Neural progenitor cell (in vitro differentiated cells): ENCODE measurements around the gene CYP26A1. TPM values are rescaled to one million over a fixed set of nuclear protein-coding genes. Genes with fewer than 3 reads are reported as not detected.

ENCODE experiments used
- DNase-seq: peaks from one replicate; pipeline ENCODE4 v3.0.0-alpha.2; 2016; ENCODE audit warnings: low spot score
- H2AFZ ChIP-seq: fragments of 200-600 bp; sonication (generic); replicated peaks from 2 replicates; pipeline ENCODE4 v1.6.1; 2016; ENCODE audit warnings: antibody characterized with exemption
- H3F3A ChIP-seq: fragments of 200-600 bp; sonication (generic); 2 replicates; pipeline ENCODE4 v1.6.1; 2016; ENCODE audit warnings: antibody characterized with exemption, low read depth
- H3K27ac ChIP-seq: fragments of 200-600 bp; sonication (generic); 2 replicates; pipeline ENCODE4 v1.5.1; 2016; ENCODE audit warnings: mild to moderate bottlenecking
- H3K27me3 ChIP-seq: fragments of 200-600 bp; sonication (generic); 2 replicates; pipeline ENCODE4 v1.6.1; 2016; ENCODE audit warnings: mild to moderate bottlenecking, moderate library complexity
- H3K36me3 ChIP-seq: fragments of 200-600 bp; sonication (generic); 2 replicates; pipeline ENCODE4 v1.5.1; 2016
- H3K4me1 ChIP-seq: fragments of 200-600 bp; sonication (generic); 2 replicates; pipeline ENCODE4 v1.6.1; 2016; ENCODE audit warnings: mixed run types
- H3K4me2 ChIP-seq: fragments of 200-600 bp; sonication (generic); 2 replicates; pipeline ENCODE4 v1.6.1; 2016
- H3K4me3 ChIP-seq: fragments of 200-600 bp; sonication (generic); 2 replicates; pipeline ENCODE4 v1.5.1; 2016
- H3K79me2 ChIP-seq: fragments of 200-600 bp; sonication (generic); 2 replicates; pipeline ENCODE4 v1.6.1; 2016; ENCODE audit warnings: low read depth
- H3K9ac ChIP-seq: fragments of 200-600 bp; sonication (generic); 2 replicates; pipeline ENCODE4 v1.6.1; 2016
- H3K9me3 ChIP-seq: fragments of 200-600 bp; sonication (generic); 2 replicates; pipeline ENCODE4 v1.5.1; 2016; ENCODE audit warnings: low read depth
- H4K20me1 ChIP-seq: fragments of 200-600 bp; sonication (generic); 2 replicates; pipeline ENCODE4 v1.6.1; 2016; ENCODE audit warnings: low read depth
- H3K27ac Mint-ChIP-seq: 3 replicates; pipeline ENCODE4 v1.8.0; 2021; ENCODE audit warnings: mixed read lengths
- H3K27me3 Mint-ChIP-seq: 2 replicates; pipeline ENCODE4 v1.8.0; 2022; ENCODE audit warnings: low read depth, mild to moderate bottlenecking, inconsistent platforms, moderate library complexity, mixed read lengths; ENCODE audit not compliant: insufficient read depth
- H3K36me3 Mint-ChIP-seq: 3 replicates; pipeline ENCODE4 v1.8.0; 2021; ENCODE audit warnings: mixed read lengths
- H3K4me1 Mint-ChIP-seq: 3 replicates; pipeline ENCODE4 v1.8.0; 2021; ENCODE audit warnings: mixed read lengths
- H3K4me3 Mint-ChIP-seq: 3 replicates; pipeline ENCODE4 v1.8.0; 2021; ENCODE audit warnings: mild to moderate bottlenecking, moderate library complexity, mixed read lengths
- H3K9me3 Mint-ChIP-seq: 3 replicates; pipeline ENCODE4 v1.8.0; 2020; ENCODE audit warnings: mixed read lengths
- CTCF ChIP-seq: fragments of 200-600 bp; sonication (generic); IDR thresholded peaks from 2 replicates; pipeline ENCODE4 v1.5.1; 2017; ENCODE audit warnings: antibody characterized with exemption, mild to moderate bottlenecking
- EZH2 ChIP-seq: fragments of 200-600 bp; sonication (generic); IDR thresholded peaks from 2 replicates; pipeline ENCODE4 v1.6.1; 2017; ENCODE audit warnings: antibody characterized with exemption, mild to moderate bottlenecking, moderate library complexity
- EZH2phosphoT487 ChIP-seq: fragments of 200-600 bp; sonication (generic); IDR thresholded peaks from 2 replicates; pipeline ENCODE4 v1.6.1; 2017; ENCODE audit warnings: antibody characterized with exemption
- total RNA-seq: library from RNA; depleted of rRNA; stranded (reverse); fragments of >200 nt; gene quantifications from 2 replicates; pipeline ENCODE4 v1.2.3, GENCODE V29; 2015; ENCODE audit warnings: low replicate concordance

The CYP26A1 gene
- total RNA-seq, 1 donor from 2014 or later: 6.7 TPM

DNA sequence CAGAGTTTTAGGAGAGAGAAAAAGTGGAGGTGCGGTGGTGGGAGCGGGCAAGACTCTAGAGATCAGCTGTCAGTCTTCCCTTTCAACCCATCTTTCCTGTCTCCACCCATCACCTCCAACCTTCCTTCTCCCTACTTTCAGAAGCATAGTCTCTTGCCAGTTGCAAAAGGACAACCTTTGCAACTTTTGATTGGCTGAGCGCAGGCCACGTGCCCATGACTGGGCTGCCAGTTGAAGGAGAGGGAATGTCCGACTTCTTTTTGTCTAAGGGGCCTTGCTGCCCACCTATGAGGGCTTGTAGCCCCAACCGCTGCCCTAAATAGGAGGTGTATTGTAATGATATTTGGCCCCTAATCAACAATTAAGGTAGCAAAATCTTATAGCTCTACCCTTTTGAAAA, 12.6 kb downstream of the CYP26A1 start:
- no peak overlapping the region for H3K27ac Mint-ChIP-seq
- no peak overlapping the region for H3K9ac ChIP-seq
- no peak overlapping the region for H2AFZ ChIP-seq
- H3K27ac ChIP-seq: no peak overlapping the region
- H3K4me3 Mint-ChIP-seq: no peak overlapping the region
- no peaks in the 10 kb centered on the region for H3K36me3 ChIP-seq
- H3K4me1 Mint-ChIP-seq: peaks cover 5% of the 10 kb centered on the region
- no peaks in the 10 kb centered on the region for H3K79me2 ChIP-seq
- H4K20me1 ChIP-seq: no peaks in the 10 kb centered on the region
- peaks cover 7% of the 10 kb centered on the region for H3K27me3 Mint-ChIP-seq
- H3K27me3 ChIP-seq: no peaks in the 10 kb centered on the region
- H3F3A ChIP-seq: no peaks in the 10 kb centered on the region
- H3K9me3 Mint-ChIP-seq: no peaks in the 10 kb centered on the region
- no peak overlapping the region for H3K4me2 ChIP-seq
- TF ChIP-seq EZH2 (no peak), CTCF (no peak), EZH2phosphoT487 (no peak)
- no peaks in the 10 kb centered on the region for H3K9me3 ChIP-seq
- no peak for DNase-seq
- no peaks in the 10 kb centered on the region for H3K4me1 ChIP-seq
- no peaks in the 10 kb centered on the region for H3K36me3 Mint-ChIP-seq
- H3K4me3 ChIP-seq: no peak overlapping the region

DNA sequence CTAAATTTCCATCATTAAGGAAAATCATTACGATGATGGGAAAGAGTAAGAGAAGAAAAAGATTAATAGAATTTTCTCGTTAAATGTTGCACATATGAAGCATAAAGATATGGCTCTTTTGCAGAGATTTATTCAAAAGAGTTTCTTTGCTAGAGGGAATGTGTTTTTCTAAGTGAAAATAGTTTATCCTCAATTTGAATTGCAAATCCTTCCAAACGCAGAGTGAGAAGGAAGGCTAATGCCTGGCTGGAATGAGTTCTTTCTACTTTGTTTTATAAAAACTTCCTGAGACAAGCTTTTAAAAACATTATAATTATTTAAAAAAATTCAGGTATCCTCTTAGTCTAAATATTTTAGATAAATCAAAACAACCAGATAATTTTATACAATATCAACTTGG, 14.2 kb downstream of the CYP26A1 start:
- no peak for DNase-seq
- Histone ChIP-seq H3K4me3 (no peak overlapping the region), H3K9ac (no peak overlapping the region), H2AFZ (no peak overlapping the region), H3K79me2 (no peaks in the 10 kb centered on the region), H3K4me1 (no peaks in the 10 kb centered on the region), H3K4me2 (no peak overlapping the region), H3F3A (no peaks in the 10 kb centered on the region), H3K9me3 (no peaks in the 10 kb centered on the region), H3K27ac (no peak overlapping the region), H4K20me1 (no peaks in the 10 kb centered on the region), H3K36me3 (no peaks in the 10 kb centered on the region), H3K27me3 (no peaks in the 10 kb centered on the region)
- Mint-ChIP-seq H3K27ac (no peak overlapping the region), H3K4me3 (no peak overlapping the region), H3K4me1 (no peaks in the 10 kb centered on the region), H3K9me3 (no peaks in the 10 kb centered on the region), H3K36me3 (no peaks in the 10 kb centered on the region), H3K27me3 (peaks cover 7% of the 10 kb centered on the region)
- TF ChIP-seq CTCF: no peak

DNA sequence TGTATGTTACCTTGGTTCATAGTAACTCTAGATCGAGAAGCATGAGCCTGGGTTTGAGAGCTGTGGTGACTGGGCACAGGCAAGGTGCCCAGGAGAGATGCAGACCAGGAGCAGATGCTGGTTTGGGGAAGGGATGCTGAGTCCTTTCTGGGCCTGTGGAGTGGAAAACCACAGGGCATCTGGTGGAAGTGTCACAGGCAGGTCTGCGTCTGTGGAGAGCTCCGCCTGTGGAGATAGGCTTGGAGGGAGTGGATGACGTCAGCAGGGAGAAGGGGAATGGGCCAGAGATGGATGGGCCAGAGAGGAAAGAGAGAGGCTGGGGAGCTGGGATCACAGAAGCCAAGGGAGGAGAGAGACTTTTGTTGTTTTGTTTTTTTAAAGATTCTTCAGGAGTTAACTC, 14.8 kb downstream of the CYP26A1 start:
- DNase-seq: no peak
- Histone ChIP-seq H3K79me2 (no peaks in the 10 kb centered on the region), H2AFZ (no peak overlapping the region), H3K4me2 (no peak overlapping the region), H3K27me3 (no peaks in the 10 kb centered on the region), H3K36me3 (no peaks in the 10 kb centered on the region), H3K4me3 (no peak overlapping the region), H3K4me1 (no peaks in the 10 kb centered on the region), H3K9ac (no peak overlapping the region), H3F3A (no peaks in the 10 kb centered on the region), H4K20me1 (no peaks in the 10 kb centered on the region), H3K9me3 (no peaks in the 10 kb centered on the region), H3K27ac (no peak overlapping the region)
- TF ChIP-seq EZH2 (no peak), EZH2phosphoT487 (no peak), CTCF (no peak)
- no peaks in the 10 kb centered on the region for H3K9me3 Mint-ChIP-seq
- peaks cover 9% of the 10 kb centered on the region for H3K27me3 Mint-ChIP-seq
- H3K27ac Mint-ChIP-seq: peak overlapping the region; percentile 2
- no peaks in the 10 kb centered on the region for H3K4me1 Mint-ChIP-seq
- H3K36me3 Mint-ChIP-seq: no peaks in the 10 kb centered on the region
- H3K4me3 Mint-ChIP-seq: no peak overlapping the region

- Histone ChIP-seq H3K4me1 (no peaks in the 10 kb centered on the region), H4K20me1 (no peaks in the 10 kb centered on the region), H3K27me3 (no peaks in the 10 kb centered on the region), H3K9ac (no peak overlapping the region), H3K4me2 (no peak overlapping the region), H3K36me3 (no peaks in the 10 kb centered on the region), H3K4me3 (no peak overlapping the region), H3K79me2 (no peaks in the 10 kb centered on the region), H3K27ac (no peak overlapping the region), H3K9me3 (no peaks in the 10 kb centered on the region), H3F3A (no peaks in the 10 kb centered on the region), H2AFZ (no peak overlapping the region)
- TF ChIP-seq EZH2phosphoT487 (no peak), CTCF (no peak), EZH2 (no peak)
- Mint-ChIP-seq H3K9me3 (no peaks in the 10 kb centered on the region), H3K27me3 (peaks cover 10% of the 10 kb centered on the region), H3K4me3 (no peak overlapping the region), H3K27ac (no peak overlapping the region), H3K36me3 (no peaks in the 10 kb centered on the region), H3K4me1 (no peaks in the 10 kb centered on the region)
- DNase-seq: no peak
Observed at GRCh38 chr10:93090619-93091018, 16.9 kb downstream of the CYP26A1 start.
